Osteoblast (primary cell): Measurements from ENCODE around the gene LDHB. TPM values are rescaled to one million over a fixed set of nuclear protein-coding genes. Genes with fewer than 3 reads are reported as not detected.

Experiments used
- DNase-seq: peaks from one replicate; pipeline ENCODE4 v3.0.0; 2011; ENCODE audit warnings: low spot score, mixed read lengths; ENCODE audit not compliant: insufficient read length; ENCODE audit errors: missing footprints
- H2AFZ ChIP-seq: 2 replicates; pipeline ENCODE4 v1.6.0; 2011; ENCODE audit warnings: mild to moderate bottlenecking, low read length
- H3K27ac ChIP-seq: 2 replicates; pipeline ENCODE4 v1.5.1; 2011; ENCODE audit warnings: mild to moderate bottlenecking, low read depth, low read length, moderate library complexity
- H3K27me3 ChIP-seq: 2 replicates; pipeline ENCODE4 v1.6.0; 2012; ENCODE audit warnings: mild to moderate bottlenecking, control low read depth, inconsistent platforms, low read length, moderate library complexity; ENCODE audit not compliant: insufficient read depth
- H3K36me3 ChIP-seq: 2 replicates; pipeline ENCODE4 v1.5.1; 2011; ENCODE audit warnings: mild to moderate bottlenecking, low read length, control low read depth, moderate library complexity; ENCODE audit not compliant: insufficient read depth
- H3K4me1 ChIP-seq: 2 replicates; pipeline ENCODE4 v1.5.1; 2011; ENCODE audit warnings: mild to moderate bottlenecking, low read length, control low read depth, moderate library complexity; ENCODE audit not compliant: insufficient read depth
- H3K4me2 ChIP-seq: 2 replicates; pipeline ENCODE4 v1.6.0; 2011; ENCODE audit warnings: mild to moderate bottlenecking, low read length; ENCODE audit not compliant: insufficient read depth
- H3K4me3 ChIP-seq: fragments of 200-600 bp; sonication (generic); 3 replicates; pipeline ENCODE4 v1.5.1; 2012; ENCODE audit warnings: mild to moderate bottlenecking, low read length, inconsistent platforms; ENCODE audit not compliant: insufficient read depth
- H3K79me2 ChIP-seq: 2 replicates; pipeline ENCODE4 v1.6.0; 2012; ENCODE audit warnings: mild to moderate bottlenecking, low read length, control low read depth, inconsistent platforms; ENCODE audit not compliant: insufficient read depth
- H3K9me3 ChIP-seq: 2 replicates; pipeline ENCODE4 v1.5.1; 2011; ENCODE audit warnings: low read depth, low read length, control low read depth
- H4K20me1 ChIP-seq: 2 replicates; pipeline ENCODE4 v1.6.0; 2012; ENCODE audit warnings: mild to moderate bottlenecking, low read length, control low read depth; ENCODE audit not compliant: insufficient read depth
- total RNA-seq: library from RNA; depleted of rRNA; stranded (reverse); fragments of >200 nt; gene quantifications from 2 replicates; pipeline ENCODE4 v1.2.3, GENCODE V29; 2012
- TF ChIP-seq, protein P1 (sequence below): IDR thresholded peaks from 2 replicates; pipeline ENCODE4 v1.5.1; 2011; ENCODE audit warnings: mild to moderate bottlenecking, low read depth, low read length, moderate library complexity; ENCODE audit errors: extremely low read depth

The LDHB gene
- total RNA-seq, 1 donor: 422 TPM

DNA sequence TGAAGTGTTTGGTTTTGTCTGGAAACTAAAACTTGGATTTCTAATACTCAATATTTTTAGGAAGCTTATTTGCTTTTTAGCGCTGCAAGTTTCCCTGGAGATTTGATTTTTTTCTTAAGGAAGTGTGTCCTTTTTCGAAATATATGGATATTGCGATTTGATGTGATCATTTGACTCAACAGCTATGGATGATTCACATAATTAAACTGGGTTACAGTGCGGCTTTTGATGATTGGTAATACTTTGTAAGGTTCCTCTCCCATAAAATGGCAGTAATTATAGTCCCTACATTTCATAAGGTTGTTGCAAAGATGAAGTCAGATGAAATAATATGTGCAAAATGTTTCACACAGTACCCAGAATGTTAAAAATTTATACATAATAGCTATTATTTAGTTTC, 13.1 kb downstream of the LDHB start:
- no peaks in the 10 kb centered on the region for H3K27me3 ChIP-seq
- H3K9me3 ChIP-seq: no peaks in the 10 kb centered on the region
- H4K20me1 ChIP-seq: peaks cover 3% of the 10 kb centered on the region
- no peak for DNase-seq
- H3K79me2 ChIP-seq: peaks cover 17% of the 10 kb centered on the region
- TF ChIP-seq, protein P1, sequence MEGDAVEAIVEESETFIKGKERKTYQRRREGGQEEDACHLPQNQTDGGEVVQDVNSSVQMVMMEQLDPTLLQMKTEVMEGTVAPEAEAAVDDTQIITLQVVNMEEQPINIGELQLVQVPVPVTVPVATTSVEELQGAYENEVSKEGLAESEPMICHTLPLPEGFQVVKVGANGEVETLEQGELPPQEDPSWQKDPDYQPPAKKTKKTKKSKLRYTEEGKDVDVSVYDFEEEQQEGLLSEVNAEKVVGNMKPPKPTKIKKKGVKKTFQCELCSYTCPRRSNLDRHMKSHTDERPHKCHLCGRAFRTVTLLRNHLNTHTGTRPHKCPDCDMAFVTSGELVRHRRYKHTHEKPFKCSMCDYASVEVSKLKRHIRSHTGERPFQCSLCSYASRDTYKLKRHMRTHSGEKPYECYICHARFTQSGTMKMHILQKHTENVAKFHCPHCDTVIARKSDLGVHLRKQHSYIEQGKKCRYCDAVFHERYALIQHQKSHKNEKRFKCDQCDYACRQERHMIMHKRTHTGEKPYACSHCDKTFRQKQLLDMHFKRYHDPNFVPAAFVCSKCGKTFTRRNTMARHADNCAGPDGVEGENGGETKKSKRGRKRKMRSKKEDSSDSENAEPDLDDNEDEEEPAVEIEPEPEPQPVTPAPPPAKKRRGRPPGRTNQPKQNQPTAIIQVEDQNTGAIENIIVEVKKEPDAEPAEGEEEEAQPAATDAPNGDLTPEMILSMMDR: no peak
- no peak overlapping the region for H3K4me2 ChIP-seq
- H3K27ac ChIP-seq: no peak overlapping the region
- peaks cover 81% of the 10 kb centered on the region for H3K36me3 ChIP-seq
- H3K4me3 ChIP-seq: no peak overlapping the region
- H2AFZ ChIP-seq: no peak overlapping the region
- no peaks in the 10 kb centered on the region for H3K4me1 ChIP-seq

DNA sequence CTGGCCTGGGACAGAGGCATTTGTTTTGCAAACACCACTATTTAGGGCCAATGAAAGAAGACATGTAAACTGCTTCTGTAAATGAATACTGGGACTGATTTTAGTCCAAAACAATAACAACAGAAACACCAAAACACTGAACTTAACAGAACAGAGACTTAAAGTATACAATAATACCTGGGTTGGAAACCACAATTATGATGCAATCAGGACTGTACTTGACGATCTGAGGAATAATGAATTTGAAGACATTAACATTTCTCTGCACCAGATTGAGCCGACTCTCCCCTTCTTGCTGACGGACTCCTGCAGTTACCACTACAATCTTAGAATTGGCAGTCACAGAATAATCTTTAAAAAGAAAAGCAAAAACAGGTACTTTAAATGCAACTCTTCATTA, 13.9 kb downstream of the LDHB start:
- H3K36me3 ChIP-seq: peaks cover 78% of the 10 kb centered on the region

DNA sequence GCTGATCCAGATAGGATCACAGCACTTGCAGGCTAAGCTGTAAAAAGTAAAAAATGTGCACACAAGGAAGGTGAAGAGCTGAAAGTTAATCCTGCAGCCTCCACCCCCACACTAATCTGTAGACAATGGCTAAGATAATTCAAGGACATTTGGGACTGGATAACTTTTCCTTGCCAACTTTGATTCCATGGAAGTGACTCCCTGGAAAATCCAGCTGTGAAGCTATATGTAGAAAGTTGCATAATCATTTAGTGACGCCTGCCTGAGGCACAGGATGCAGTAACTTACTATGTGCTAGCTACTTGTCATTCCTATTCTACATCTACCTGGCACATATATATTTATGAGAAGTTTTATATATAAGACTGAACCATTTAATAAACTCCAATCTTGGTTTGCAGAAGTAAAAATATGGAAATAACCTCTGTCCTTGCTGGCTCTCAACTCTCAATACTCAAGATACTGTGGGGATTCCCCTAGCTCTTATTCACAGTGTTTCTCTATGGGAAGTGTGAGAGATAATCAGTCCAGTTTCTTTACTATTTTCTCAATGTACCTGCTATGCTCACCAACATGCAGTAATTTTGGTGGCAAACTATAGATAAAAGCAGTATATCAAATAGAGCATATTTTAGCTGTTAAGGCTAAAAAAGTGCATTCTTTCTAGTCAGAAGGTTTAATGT, 14.8 kb downstream of the LDHB start:
- H3K4me1 ChIP-seq: no peaks in the 10 kb centered on the region
- no peak overlapping the region for H3K27ac ChIP-seq
- TF ChIP-seq, protein P1: no peak
- peaks cover 10% of the 10 kb centered on the region for H3K79me2 ChIP-seq
- peaks cover 81% of the 10 kb centered on the region for H3K36me3 ChIP-seq
- H2AFZ ChIP-seq: no peak overlapping the region
- no peak overlapping the region for H3K4me2 ChIP-seq
- H3K27me3 ChIP-seq: no peaks in the 10 kb centered on the region
- H3K4me3 ChIP-seq: no peak overlapping the region
- H4K20me1 ChIP-seq: no peaks in the 10 kb centered on the region
- no peaks in the 10 kb centered on the region for H3K9me3 ChIP-seq
- no peak for DNase-seq

More for the DNA sequence above, 13.9 kb downstream of the LDHB start:
- H3K27ac ChIP-seq: no peak overlapping the region
- peaks cover 14% of the 10 kb centered on the region for H3K79me2 ChIP-seq
- no peak overlapping the region for H3K4me2 ChIP-seq
- H3K4me3 ChIP-seq: no peak overlapping the region
- no peak overlapping the region for H2AFZ ChIP-seq
- no peak for DNase-seq
- TF ChIP-seq, protein P1: no peak
- no peaks in the 10 kb centered on the region for H3K9me3 ChIP-seq
- H3K27me3 ChIP-seq: no peaks in the 10 kb centered on the region
- H4K20me1 ChIP-seq: peaks cover 3% of the 10 kb centered on the region
- H3K4me1 ChIP-seq: no peaks in the 10 kb centered on the region

DNA sequence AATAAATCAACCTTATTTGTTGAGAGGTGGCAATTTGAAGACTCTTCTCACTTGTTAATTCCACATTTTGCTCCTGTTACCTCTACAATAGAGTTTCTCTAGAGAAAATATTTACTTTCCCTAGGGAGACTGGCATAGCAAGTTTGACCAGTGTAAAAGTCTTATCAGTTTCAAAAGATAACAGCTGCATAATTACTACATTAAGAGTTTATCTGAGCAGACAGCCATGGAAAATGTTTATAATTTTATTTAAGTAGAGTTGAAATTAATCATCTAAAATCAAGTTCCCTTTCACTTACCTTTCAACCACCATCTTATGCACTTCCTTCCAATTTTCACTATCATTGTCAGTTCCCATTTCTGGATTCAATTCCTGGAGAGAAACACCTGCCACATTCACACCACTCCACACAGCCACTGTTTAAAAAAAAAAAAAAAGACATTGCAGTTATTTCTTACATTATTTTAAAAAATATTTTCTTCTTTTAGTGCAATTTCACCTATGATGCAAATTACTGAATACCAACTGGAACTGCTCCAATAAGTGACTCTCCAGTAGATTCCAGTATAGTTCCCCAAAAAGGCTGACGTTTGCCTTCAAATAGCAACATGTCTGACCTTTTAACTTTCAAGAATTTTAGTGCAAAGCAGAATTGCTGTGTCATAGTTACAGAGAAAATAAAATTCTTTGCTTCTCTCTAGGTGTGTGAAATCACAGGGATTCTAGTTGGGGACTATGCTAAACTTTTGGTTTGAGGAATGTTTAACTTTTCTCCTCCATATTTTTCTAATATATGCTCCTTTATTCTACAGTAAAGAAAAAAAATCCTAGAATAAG, 19.4 kb downstream of the LDHB start:
- no peak overlapping the region for H2AFZ ChIP-seq
- H3K9me3 ChIP-seq: no peaks in the 10 kb centered on the region
- H3K27ac ChIP-seq: peak overlapping the region; percentile 46
- no peaks in the 10 kb centered on the region for H3K27me3 ChIP-seq
- no peaks in the 10 kb centered on the region for H4K20me1 ChIP-seq
- H3K4me3 ChIP-seq: no peak overlapping the region
- H3K79me2 ChIP-seq: peaks cover 4% of the 10 kb centered on the region
- no peak for DNase-seq
- H3K4me1 ChIP-seq: no peaks in the 10 kb centered on the region
- H3K36me3 ChIP-seq: peaks cover 83% of the 10 kb centered on the region
- TF ChIP-seq, protein P1: no peak
- H3K4me2 ChIP-seq: no peak overlapping the region
